GM18519 (cell line): ENCODE data around the gene LMTK2.

Experiments used
- ATAC-seq: cut with Tn5 transposase; IDR thresholded peaks from one replicate; pipeline ENCODE4 v1.9.1; 2021; ENCODE audit warnings: mild to moderate bottlenecking, moderate library complexity; ENCODE audit not compliant: unreplicated experiment, low FRiP score

Gene LMTK2

GRCh38 chr7:98231493-98232262 lies 125.0 kb downstream of the LMTK2 start:
- ATAC-seq: no peak

- ATAC-seq: no peak
These were observed 125.6 kb downstream of the LMTK2 start for GRCh38 chr7:98232263-98232585.

- no peak for ATAC-seq
These were observed 126.1 kb downstream of the LMTK2 start for GRCh38 chr7:98232799-98233198.

DNA sequence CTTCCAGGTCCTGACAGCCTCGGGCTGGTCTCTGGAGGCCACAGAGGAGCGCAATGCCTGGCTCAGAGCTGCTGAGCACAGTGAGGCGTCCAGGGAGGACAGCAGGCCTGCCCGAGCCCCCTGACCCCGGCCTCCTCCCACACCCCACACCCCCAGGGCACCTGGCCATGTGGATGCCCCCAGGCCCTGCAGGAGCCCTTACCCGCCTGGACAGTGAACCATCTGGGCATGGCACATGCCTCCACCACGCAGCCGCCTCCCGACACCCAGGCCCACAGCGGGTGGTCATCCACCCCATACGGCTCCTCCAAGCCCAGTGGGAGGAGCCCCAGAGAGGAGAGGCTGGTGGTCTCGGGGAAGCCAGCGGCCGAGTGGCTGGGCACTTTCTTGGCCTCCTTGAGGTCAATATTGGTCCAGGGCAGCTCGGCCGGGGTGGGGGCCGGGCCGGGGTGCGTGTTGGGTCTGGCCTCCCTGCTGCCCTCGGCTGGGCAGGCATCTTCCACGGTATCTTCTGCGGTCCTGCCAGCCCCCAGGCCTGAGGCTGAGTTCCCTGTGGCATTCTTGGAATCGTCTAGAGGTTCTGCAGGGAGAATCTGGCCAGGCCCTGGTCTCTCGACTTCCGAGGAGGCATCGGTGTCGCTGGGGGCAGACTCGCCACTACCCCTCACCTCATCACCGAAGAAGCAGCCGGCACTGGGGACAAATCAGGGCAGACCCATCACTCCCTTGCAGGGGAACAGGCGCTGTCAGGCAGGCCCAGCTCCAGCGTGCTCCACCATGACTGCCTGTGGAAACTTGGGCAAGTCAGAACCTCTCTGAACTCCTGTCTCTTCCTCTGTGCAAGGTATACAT lies 126.8 kb downstream of the LMTK2 start:
- ATAC-seq: no peak

- ATAC-seq: no peak
These were observed 127.9 kb downstream of the LMTK2 start for GRCh38 chr7:98234429-98235147.

DNA sequence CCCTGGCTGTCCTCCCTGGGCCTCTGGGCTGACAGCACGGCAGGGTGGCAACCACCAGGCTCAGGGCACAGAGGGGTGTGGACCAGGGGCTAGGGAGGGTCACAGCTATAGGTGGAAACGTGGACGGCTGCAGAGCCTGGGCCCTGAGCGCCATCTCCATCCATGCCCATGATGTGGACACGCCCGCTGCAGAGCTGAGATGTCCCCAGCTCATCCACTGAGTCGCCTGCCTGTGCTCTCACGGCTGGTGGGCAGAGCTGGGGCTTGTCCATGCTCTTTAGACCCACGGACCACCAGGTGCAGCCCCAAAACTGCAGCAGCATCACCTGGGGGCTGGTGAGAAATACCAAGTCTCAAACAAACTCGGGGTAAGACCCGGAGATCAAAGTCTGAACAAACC lies 129.2 kb downstream of the LMTK2 start:
- no peak for ATAC-seq

GRCh38 chr7:98236355-98237185 lies 129.9 kb downstream of the LMTK2 start:
- no peak for ATAC-seq

- ATAC-seq: no peak
These were observed 131.4 kb downstream of the LMTK2 start for GRCh38 chr7:98238076-98238475.

- ATAC-seq: no peak
These were observed 132.3 kb downstream of the LMTK2 start for GRCh38 chr7:98238976-98239375.

GRCh38 chr7:98240961-98241673 lies 134.5 kb downstream of the LMTK2 start:
- ATAC-seq: no peak

DNA sequence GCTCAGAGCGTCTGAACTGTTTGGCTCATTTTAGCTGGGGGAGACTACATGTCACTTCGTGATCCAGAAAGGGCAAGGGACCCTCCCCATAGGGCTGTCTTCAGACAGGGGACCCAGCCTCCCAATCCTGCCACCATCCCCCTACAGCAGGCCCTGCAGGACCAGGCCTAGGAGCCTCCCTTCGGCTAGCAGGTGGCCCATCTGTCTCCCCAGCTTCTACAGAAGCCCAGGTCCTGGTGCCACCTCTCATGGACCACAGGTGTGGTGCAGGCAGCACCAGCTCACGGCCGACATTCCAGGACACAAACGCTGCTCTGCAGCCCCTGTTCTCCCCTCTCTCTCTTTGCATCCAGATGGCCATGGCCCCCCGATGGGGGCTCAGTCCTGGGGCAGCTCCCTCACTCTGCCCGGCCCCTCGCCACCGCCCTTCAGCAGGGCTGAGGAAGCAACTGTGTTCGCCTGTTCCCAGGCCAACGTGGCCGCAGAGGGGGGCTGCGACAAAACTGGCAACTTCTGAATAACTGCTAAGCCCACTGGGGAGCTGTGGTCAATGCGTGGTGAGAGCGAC lies 135.1 kb downstream of the LMTK2 start:
- ATAC-seq: no peak

DNA sequence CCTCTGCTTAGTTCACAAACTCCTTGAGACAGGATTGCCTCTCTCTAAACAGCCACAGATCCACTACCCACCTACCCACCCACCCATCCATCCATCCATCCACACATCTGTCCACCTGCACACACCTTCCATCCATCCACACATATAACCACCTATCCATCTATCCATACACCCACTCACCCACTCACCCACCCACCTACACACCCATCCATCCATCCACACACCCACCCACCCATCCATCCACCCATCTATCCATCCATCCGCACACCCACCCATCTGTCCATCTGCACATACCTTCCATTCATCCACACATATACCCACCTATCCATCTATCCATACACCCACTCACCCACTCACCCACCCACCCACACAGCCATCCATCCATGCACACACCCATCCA lies 135.7 kb downstream of the LMTK2 start:
- no peak for ATAC-seq

DNA sequence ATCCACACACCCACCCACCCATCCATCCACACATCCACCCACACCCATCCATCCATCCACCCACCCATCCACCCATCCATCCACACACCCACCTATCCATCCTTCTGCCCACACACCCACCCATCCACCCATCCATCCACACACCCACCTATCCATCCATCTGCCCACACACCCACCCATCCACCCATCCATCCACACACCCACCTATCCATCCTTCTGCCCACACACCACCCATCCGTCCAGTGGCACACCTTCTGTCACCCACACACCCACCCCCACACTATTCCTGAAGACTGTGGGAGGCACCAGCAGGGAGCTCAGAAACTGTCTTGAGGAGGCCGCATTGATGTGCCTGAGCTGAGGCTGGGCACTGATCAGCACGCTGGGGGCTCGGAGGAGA lies 136.3 kb downstream of the LMTK2 start:
- no peak for ATAC-seq

DNA sequence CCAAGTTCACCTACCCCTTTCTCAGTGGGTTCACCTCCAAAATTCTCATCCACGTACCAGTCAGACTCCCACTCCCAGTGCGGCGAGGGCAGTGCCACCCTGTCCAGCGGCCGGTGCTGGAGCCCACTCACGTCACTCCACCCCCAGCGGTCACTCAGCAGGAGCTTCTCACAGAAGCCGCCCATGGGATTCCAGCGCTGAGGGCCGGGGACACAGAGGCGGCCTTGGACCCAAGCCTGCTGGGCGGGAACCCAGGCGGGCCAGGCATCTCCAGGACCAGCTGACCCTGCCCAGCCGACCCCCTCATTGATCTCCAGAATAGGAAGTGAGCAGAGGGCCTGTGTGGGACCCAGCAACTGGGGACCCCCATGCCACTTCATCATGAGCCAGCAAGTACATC lies 138.2 kb downstream of the LMTK2 start:
- ATAC-seq: no peak

DNA sequence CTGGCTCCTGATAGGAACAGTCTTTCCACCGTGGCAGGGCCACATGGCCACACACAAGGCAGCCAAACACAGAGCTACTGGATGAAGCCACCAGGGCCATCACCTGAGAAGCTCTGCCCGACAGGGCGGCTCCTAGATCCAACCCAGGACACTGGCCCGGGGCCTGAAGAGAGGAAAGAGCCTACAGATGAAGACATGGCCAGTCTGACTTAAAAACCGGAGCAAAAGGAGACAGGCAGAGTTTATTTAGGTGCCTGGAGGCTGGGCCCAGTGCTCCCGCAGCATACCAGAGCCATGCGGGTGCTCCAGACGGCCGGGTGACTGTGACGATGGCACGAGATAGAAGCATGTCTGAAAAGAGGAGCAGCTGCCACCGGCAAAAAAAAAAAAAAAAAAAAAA lies 141.5 kb downstream of the LMTK2 start:
- no peak for ATAC-seq

GRCh38 chr7:98249106-98249505 lies 142.4 kb downstream of the LMTK2 start:
- no peak for ATAC-seq

DNA sequence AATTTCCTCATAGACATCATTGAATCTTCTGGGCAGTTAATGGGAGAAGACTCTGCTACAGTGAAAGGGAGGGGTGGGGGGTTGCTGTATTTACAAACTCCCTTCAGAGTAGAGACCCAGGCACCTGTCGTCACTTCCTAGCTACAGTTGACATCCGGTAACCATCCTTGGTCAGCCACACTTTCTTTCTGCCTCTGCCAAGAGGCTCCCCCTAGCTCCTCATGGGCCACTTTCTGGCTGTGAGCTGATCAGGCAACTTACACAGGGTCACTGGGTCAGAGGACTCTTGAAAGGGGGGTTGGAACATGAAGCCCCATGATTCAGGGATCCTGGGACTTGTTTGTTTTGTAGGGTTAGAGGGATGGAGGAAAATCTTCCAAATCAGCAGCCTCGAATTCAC lies 144.1 kb downstream of the LMTK2 start:
- ATAC-seq: no peak

DNA sequence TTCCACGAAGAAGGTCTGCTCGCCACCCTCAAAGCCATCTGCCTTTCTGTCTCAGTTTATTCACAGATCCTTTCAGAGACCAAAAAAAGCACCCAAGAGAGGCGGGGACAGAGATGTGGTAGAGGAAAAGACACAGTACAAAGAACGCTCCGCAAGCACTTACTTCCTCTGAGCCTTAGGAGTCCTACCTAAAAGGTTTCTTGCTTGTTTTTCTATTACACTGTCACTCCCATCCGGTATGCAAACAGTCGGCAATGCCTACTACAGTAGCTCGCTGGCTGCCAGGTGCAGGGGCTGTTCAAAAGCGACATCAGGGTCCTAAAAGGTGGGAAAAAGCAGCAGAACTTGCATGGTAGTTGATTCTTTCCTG lies 144.6 kb downstream of the LMTK2 start:
- peak; percentile 27 for ATAC-seq

- ATAC-seq: peak; percentile 95
These were observed 145.2 kb downstream of the LMTK2 start, which contains the start of gene TECPR1 for GRCh38 chr7:98251601-98252424. TECPR1 (minus strand) TSS chr7:98252232; CDS start chr7:98246146, 6,086 bp downstream.
